GM08714 (cell line): ENCODE measurements around the gene SPATA2L.
A peak's percentile ranks its signal among the peaks of the same experiment; 100 is the strongest.

Source experiments
- H3K4me3 ChIP-seq: fragments of 200-500 bp; sonication (Bioruptor generic); 2 replicates; pipeline ENCODE4 v1.5.1; 2014; ENCODE audit warnings: mild to moderate bottlenecking, low read length, inconsistent platforms
- ZNF274 ChIP-seq: IDR thresholded peaks from 2 replicates; pipeline ENCODE4 v1.6.1; 2012; ENCODE audit warnings: mild to moderate bottlenecking, low read depth, low read length

SPATA2L gene

GRCh38 chr16:89720551-89720812 lies 19.0 kb upstream of the SPATA2L start:
- no peak for TF ChIP-seq ZNF274
- H3K4me3 ChIP-seq, result peak overlapping the region; percentile 75

GRCh38 chr16:89717688-89718505 lies 16.4 kb upstream of the SPATA2L start:
- H3K4me3 ChIP-seq, result no peak overlapping the region
- TF ChIP-seq ZNF274, result no peak

DNA sequence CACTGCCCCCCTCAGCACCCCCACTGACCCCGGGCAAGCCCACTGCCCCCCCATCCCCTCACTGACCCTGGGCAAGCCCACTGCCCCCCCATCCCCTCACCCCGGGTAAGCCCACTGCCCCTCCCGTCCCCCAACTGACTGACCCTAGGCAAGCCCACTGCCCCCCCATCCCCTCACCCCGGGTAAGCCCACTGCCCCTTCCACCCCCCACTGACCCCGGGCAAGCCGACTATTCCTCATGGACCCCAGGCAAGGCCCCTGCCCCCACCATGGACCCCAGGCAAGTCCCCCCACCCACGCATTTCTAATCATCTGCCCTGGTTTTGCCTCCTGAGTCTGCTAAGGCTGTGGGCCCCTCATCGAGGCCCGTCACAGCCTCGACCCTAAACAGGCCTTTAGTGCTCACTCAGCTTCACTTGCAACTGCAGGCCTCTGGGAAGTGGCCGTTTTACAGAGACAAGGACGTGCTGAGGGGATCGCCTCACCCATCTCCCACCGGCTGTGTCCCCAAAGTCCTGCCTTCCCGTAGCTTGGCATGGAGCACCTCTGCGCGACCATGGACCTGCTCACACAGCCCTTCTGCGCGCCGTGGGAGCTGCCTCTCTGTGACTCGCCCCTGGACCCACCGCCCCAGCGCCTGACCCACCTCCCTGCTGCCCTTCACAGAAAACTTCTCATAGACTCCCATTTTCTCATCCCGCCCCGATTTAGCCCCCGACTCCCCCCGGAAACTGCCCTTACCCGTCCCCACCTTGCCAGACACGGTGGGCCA lies 15.6 kb upstream of the SPATA2L start:
- no peak for TF ChIP-seq ZNF274
- H3K4me3 ChIP-seq, result no peak overlapping the region

- TF ChIP-seq ZNF274, result no peak
- H3K4me3 ChIP-seq, result no peak overlapping the region
Observed at GRCh38 chr16:89716493-89716892, 15.0 kb upstream of the SPATA2L start.

DNA sequence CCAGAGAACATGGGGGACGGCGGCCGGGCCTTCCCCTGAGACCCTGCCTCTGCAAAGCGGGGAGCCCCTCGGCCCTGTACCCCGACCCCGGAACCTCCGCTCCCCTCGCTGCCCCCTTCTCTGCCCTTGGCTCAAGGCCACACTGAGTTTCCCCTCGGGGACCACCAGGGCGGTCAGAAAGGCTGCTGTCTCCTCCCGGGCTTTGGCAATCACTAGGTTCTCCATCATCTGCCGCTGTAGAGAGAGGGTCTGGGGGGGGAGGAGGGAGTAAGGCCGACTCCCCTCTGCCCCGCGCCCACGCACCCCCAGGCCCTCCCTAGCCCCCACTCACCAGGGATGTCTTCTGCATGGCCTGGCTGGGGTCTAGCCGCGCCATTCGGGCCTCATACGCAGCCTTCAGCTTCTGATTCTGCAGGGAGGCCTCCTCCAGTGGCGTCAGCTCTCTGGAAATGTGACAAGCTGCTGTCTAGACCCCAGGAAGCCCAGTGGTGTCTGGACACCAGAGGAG lies 10.8 kb upstream of the SPATA2L start:
- no peak for TF ChIP-seq ZNF274
- peak overlapping the region; percentile 83; the same call in 1 of the 2 replicates for H3K4me3 ChIP-seq

DNA sequence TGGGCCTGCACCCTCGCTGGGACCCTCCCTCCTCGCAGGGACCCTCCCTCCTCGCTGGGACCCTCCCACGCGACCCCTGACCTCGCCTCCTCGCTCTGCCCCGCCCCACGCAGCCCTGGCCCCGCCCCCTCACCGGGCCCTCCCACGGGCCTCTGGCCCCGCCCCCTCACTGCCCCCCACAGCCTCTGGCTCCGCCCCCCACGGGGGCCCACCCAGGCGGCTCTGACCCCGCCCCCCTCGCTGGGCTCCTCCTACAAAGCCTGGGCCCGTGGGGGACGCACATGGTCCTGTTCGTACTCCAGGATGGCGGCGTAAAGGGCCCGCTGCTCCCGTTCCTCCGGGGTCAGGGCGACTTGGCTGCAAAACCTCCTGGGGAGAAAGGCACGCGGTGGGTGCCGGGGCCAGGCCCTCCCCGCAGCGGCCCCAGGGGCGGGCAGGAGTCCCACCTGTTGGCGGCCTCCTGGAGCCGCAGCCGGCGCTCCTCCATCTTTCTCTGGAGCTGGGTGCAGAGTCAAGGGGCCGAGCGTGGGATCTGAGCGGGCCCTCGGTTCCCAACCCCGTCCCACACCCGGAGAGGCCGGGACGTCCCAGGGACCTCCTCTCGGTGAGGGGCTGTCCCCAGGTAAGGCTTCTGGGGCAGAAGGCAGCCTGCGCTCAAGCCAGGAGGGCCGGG lies 10.2 kb upstream of the SPATA2L start:
- no peak for TF ChIP-seq ZNF274
- peak overlapping the region; percentile 83; the same call in 1 of the 2 replicates for H3K4me3 ChIP-seq

- TF ChIP-seq ZNF274, result no peak
- no peak overlapping the region for H3K4me3 ChIP-seq
Observed at GRCh38 chr16:89710709-89711564, 9.4 kb upstream of the SPATA2L start.

- H3K4me3 ChIP-seq, result no peak overlapping the region
- TF ChIP-seq ZNF274, result no peak
Observed at GRCh38 chr16:89709716-89710432, 8.4 kb upstream of the SPATA2L start.

DNA sequence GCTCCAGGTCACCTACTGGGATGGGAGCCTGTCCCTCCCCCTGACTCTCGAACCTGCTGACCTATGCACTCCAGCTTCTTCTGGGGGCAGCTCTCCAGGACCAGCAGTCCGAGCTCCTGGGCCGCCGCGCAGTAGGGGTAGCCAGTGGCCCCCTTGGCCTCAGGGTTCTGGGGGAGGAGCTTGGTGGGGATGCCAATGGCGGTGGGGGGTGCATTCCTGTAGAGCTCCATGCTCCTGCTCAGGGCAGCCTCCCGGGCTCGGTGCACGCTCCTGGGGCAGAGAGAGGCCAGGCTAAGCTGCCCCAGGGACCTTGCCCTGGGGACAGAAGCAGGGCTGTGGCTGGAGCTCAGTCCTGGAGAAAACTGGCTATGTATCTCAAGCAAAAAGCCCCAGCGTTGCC lies 7.7 kb upstream of the SPATA2L start:
- no peak for TF ChIP-seq ZNF274
- no peak overlapping the region for H3K4me3 ChIP-seq

GRCh38 chr16:89708481-89708931 lies 7.0 kb upstream of the SPATA2L start:
- no peak for TF ChIP-seq ZNF274
- H3K4me3 ChIP-seq, result no peak overlapping the region

- no peak overlapping the region for H3K4me3 ChIP-seq
- no peak for TF ChIP-seq ZNF274
Observed at GRCh38 chr16:89707695-89708094, 6.2 kb upstream of the SPATA2L start.

DNA sequence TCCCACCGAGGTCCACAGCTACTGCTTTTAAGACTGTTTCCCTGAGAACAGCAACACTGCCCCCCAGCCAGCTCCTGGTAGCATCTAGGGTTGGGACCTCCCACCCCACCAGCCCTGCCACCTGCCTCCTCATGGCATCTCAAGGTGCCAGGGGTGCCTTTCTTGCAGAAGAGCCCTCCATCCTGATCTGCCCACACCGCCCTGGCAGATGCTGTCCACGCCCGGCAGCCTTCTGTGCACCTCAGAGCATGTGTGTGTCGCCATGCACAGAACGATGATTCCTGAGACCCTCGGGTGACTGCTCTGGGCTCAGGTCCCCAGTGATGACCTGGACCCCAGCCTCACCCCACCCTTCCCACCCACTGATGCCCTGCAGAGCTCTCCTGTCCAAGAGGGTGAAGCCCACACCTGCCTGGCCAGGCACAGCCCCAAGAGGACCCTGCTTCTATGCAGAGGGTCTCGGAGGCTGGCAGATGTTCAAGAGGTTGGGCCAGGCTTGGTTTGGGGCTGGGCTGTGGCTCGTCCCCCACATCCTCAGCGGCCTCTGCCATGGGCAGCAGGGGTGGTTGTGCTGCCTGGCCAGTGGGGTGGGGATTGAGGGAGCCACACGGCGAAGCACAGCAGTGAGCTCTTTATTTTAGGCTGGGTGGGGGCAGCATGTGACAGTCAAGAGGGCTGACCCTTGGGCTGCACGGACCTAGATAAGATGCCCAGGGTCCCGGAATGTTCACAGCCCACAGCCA lies 5.2 kb upstream of the SPATA2L start:
- TF ChIP-seq ZNF274, result no peak
- no peak overlapping the region for H3K4me3 ChIP-seq
